GM21786 (cell line): ENCODE results near the gene RAB5IF.

Experiments
- ATAC-seq: cut with Tn5 transposase; IDR thresholded peaks from one replicate; pipeline ENCODE4 v1.9.1; 2021; ENCODE audit not compliant: unreplicated experiment

Gene RAB5IF

GRCh38 chr20:36658300-36658699, 52.7 kb downstream of the RAB5IF start:
- no peak for ATAC-seq
